Calu3 (cell line): ENCODE measurements around the gene CITED4. TPM values are rescaled to one million over a fixed set of nuclear protein-coding genes. Genes with fewer than 3 reads are reported as not detected.

ENCODE experiments used
- BruUV-seq: library from RNA; stranded (reverse); fragments of 400-500 nt; replicated peaks from 2 replicates; lab custom pipeline; 2021; lab: Mats Ljungman, UMichigan
- CTCF ChIA-PET: fragments of 300-600 bp; sonication (Branson Sonifier 250); formaldehyde crosslinking; loops from one replicate; lab custom pipeline; 2022; ENCODE audit warnings: antibody characterized with exemption; lab: Charles Lee
- DNase-seq: peaks from one replicate; pipeline ENCODE4 v3.0.0; 2022
- H3K27ac Mint-ChIP-seq: one replicate; pipeline ENCODE4 v1.8.0; 2022; ENCODE audit warnings: mixed read lengths; ENCODE audit not compliant: unreplicated experiment
- H3K27me3 Mint-ChIP-seq: one replicate; pipeline ENCODE4 v1.8.0; 2022; ENCODE audit warnings: mixed read lengths; ENCODE audit not compliant: unreplicated experiment
- H3K36me3 Mint-ChIP-seq: one replicate; pipeline ENCODE4 v1.8.0; 2022; ENCODE audit warnings: mild to moderate bottlenecking, moderate library complexity, mixed read lengths; ENCODE audit not compliant: insufficient read depth, unreplicated experiment
- H3K4me1 Mint-ChIP-seq: one replicate; pipeline ENCODE4 v1.8.0; 2022; ENCODE audit warnings: mild to moderate bottlenecking, low read depth, mixed read lengths; ENCODE audit not compliant: unreplicated experiment
- H3K4me3 Mint-ChIP-seq: one replicate; pipeline ENCODE4 v1.8.0; 2022; ENCODE audit warnings: mild to moderate bottlenecking, low read depth, moderate library complexity, mixed read lengths; ENCODE audit not compliant: unreplicated experiment
- H3K9me3 Mint-ChIP-seq: one replicate; pipeline ENCODE4 v1.8.0; 2022; ENCODE audit warnings: low read depth, mixed read lengths; ENCODE audit not compliant: unreplicated experiment
- intact Hi-C: fragments of 100-400 bp; cut with micrococcal nuclease; formaldehyde crosslinking; loops from one replicate; pipeline ENCODE4 v1.10.0; 2022; ENCODE audit not compliant: unreplicated experiment
- total RNA-seq: library from RNA; stranded (reverse); gene quantifications from 2 replicates; pipeline ENCODE4 v1.2.3, GENCODE V29; 2022
- TF ChIP-seq, protein P1 (sequence below): fragments of 200-600 bp; IDR thresholded peaks from one replicate; pipeline ENCODE4 v1.8.0; 2022; ENCODE audit warnings: antibody characterized with exemption; ENCODE audit not compliant: unreplicated experiment

CITED4 gene
- total RNA-seq, 1 experiment from 2014 or later = 85.2 TPM

DNA sequence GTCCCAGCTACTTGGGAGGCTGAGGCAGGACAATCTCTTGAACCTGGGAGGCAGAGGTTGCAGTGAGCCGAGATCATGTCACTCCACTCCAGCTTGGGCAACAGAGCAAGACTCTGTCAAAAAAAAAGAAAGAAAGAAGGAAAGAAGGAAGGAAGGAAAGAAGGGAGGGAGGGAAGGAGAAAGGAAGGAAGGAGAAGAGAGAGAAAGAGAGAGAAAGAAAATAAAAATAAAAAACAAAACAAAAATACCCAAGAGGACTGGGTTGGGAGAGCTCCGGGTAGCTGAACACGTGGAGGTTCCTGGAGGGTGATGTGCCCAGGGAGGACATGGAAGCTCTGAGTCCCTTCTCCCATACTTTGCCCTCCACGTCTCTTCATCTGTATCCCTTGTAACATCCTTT, 45.7 kb upstream of the CITED4 start:
- no peaks in the 10 kb centered on the region for H3K36me3 Mint-ChIP-seq
- CTCF ChIA-PET = interaction anchor here (1.4 kb wide), 1 partner anchor 10 kb away, joined by 6 read pairs; no protein-coding TSS in a partner anchor
- H3K27ac Mint-ChIP-seq = peak overlapping the region; percentile 84
- no TSS peak for BruUV-seq
- TF ChIP-seq, protein P1, sequence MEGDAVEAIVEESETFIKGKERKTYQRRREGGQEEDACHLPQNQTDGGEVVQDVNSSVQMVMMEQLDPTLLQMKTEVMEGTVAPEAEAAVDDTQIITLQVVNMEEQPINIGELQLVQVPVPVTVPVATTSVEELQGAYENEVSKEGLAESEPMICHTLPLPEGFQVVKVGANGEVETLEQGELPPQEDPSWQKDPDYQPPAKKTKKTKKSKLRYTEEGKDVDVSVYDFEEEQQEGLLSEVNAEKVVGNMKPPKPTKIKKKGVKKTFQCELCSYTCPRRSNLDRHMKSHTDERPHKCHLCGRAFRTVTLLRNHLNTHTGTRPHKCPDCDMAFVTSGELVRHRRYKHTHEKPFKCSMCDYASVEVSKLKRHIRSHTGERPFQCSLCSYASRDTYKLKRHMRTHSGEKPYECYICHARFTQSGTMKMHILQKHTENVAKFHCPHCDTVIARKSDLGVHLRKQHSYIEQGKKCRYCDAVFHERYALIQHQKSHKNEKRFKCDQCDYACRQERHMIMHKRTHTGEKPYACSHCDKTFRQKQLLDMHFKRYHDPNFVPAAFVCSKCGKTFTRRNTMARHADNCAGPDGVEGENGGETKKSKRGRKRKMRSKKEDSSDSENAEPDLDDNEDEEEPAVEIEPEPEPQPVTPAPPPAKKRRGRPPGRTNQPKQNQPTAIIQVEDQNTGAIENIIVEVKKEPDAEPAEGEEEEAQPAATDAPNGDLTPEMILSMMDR = no peak
- peaks cover 43% of the 10 kb centered on the region for H3K4me1 Mint-ChIP-seq
- no peak overlapping the region for H3K4me3 Mint-ChIP-seq
- no peaks in the 10 kb centered on the region for H3K9me3 Mint-ChIP-seq
- no peak for DNase-seq
- H3K27me3 Mint-ChIP-seq = no peaks in the 10 kb centered on the region
- intact Hi-C loops = no loop called here

DNA sequence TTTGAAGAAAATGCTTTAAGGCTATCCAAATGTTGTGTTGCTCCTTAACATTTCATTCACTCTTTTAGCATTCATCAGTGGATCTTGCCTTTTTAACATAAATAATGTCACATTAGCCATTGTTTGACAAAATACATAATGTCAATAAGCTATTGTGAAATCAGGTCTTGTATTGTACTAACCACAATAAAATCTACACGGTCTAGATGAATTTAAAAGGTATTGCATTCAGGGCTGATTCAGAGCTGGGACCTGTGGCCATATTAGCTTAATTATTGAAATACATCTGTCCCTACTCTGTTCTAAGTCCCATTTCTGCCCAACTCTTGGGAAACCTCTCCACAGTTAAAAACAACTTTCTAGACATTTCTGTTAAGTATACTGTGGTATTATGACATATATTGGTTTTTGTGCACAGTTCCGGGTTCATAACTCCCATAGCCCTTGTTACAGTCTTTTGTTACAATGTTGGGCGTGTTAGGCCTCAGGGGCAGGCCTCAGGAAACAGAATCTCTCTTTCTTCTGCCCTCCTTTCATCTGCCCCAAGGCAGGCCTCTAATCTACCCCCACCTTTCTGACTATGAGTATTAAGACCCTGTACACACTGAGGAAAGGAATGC, 44.7 kb upstream of the CITED4 start:
- Mint-ChIP-seq H3K9me3 (no peaks in the 10 kb centered on the region), H3K4me3 (no peak overlapping the region), H3K27ac (peak overlapping the region; percentile 84), H3K4me1 (peaks cover 53% of the 10 kb centered on the region), H3K27me3 (no peaks in the 10 kb centered on the region), H3K36me3 (no peaks in the 10 kb centered on the region)
- CTCF ChIA-PET = interaction anchor here (0.8 to 1.4 kb wide), 9 partner anchors 9 to 45 kb away, joined by 3 to 6 read pairs (median 4); partner anchors contain the start of gene CITED4
- TF ChIP-seq, protein P1 = no peak
- intact Hi-C loops = no loop called here
- DNase-seq = peak; percentile 57
- no TSS peak for BruUV-seq

DNA sequence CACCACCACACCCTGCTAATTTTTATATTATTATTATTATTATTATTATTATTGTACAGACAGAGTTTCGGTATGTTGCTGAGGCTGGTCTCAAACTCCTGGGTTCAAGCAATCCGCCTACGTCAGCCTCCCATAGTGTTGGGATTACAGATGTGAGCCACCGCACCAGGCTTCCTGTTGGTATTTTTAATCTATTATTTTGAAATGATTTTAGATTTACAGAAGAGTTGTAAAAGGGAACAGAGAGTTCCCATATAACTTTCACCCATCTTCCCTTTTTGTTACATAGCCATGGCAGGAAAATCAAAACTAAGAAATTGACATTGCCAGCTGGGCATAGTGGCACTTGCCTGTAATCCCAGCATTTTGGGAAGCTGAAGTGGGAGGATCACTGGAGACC, 42.9 kb upstream of the CITED4 start:
- intact Hi-C loops = no loop called here
- TF ChIP-seq, protein P1 = no peak
- H3K36me3 Mint-ChIP-seq = no peaks in the 10 kb centered on the region
- H3K4me3 Mint-ChIP-seq = no peak overlapping the region
- peaks cover 55% of the 10 kb centered on the region for H3K4me1 Mint-ChIP-seq
- no peaks in the 10 kb centered on the region for H3K9me3 Mint-ChIP-seq
- no peak overlapping the region for H3K27ac Mint-ChIP-seq
- DNase-seq = no peak
- H3K27me3 Mint-ChIP-seq = no peaks in the 10 kb centered on the region
- BruUV-seq = no TSS peak
- CTCF ChIA-PET = interaction anchor here (1.6 kb wide), 1 partner anchor 15 kb away, joined by 7 read pairs; no protein-coding TSS in a partner anchor

DNA sequence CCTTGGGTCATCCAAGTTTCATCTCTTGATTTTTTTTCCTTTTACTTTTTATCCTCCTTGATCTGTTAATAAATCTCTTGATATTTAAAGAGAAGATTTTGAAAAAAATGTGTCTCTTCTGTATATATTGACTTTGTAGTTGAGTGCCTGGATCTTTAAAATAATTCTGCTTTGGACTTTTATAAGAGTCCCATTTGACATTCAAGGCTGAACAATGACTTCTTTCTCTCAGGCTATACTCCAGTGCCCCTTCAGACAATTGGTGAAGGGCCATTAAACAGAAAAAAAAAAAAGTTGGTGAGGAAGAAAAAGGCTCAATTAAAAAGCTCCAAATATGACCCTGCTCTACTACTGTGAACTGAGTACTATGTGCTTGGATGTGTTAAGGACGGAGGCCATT, 40.9 kb upstream of the CITED4 start:
- no peaks in the 10 kb centered on the region for H3K27me3 Mint-ChIP-seq
- CTCF ChIA-PET = interaction anchor here (1.0 to 1.2 kb wide), 2 partner anchors 31 to 46 kb away, joined by 3 to 9 read pairs; no protein-coding TSS in a partner anchor
- no peaks in the 10 kb centered on the region for H3K9me3 Mint-ChIP-seq
- H3K4me1 Mint-ChIP-seq = peaks cover 73% of the 10 kb centered on the region
- BruUV-seq = TSS peak; percentile 69
- peaks cover 15% of the 10 kb centered on the region for H3K36me3 Mint-ChIP-seq
- TF ChIP-seq, protein P1 = no peak
- peak overlapping the region; percentile 72 for H3K27ac Mint-ChIP-seq
- intact Hi-C loops = no loop called here
- DNase-seq = no peak
- H3K4me3 Mint-ChIP-seq = no peak overlapping the region
